G401 (cell line): ENCODE measurements around the gene SLC7A7. TPM values are rescaled to one million over a fixed set of nuclear protein-coding genes. Genes with fewer than 3 reads are reported as not detected.
"Not testable (repeated sequence)": the region's sequence is repeated elsewhere in the genome, so short reads cannot be mapped to it uniquely, and the experiment has no call there.

ENCODE experiments used
- DNase-seq: peaks from one replicate; pipeline ENCODE4 v3.0.0-alpha.2; 2015; ENCODE audit warnings: low spot score
- in situ Hi-C: cut with HindIII; loops from 2 replicates; pipeline ENCODE4 v1.10.0; 2016; ENCODE audit warnings: low sequenced_read_pairs, mixed read lengths
- total RNA-seq: library from RNA; depleted of rRNA; stranded (reverse); fragments of >200 nt; shearing (Covaris generic); gene quantifications from 2 replicates; pipeline ENCODE4 v1.2.3, GENCODE V29; 2014

The SLC7A7 gene
- total RNA-seq, 1 experiment from 2014 or later, result 28.1 TPM

DNA sequence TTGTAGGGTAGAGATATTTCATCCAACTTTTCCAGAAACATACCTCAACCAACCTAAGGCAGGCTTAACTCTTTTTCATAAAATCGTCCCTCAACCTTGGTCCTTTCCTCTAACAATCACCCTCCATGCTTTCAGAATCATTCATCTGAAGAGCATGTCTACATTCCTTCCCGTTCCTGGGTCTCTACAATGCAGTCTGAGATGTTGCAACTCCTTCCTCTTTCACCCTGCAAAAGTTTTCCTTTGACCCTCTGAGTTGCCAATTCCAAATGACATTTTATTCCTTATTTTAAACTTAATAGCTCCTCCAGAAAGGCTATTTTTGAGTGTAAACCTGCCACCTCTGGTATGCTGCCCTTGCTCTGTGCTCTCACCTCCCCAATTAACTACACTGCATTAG, 16.7 kb downstream of the SLC7A7 start:
- DNase-seq, result no peak
- in situ Hi-C loops, result no loop called here

DNA sequence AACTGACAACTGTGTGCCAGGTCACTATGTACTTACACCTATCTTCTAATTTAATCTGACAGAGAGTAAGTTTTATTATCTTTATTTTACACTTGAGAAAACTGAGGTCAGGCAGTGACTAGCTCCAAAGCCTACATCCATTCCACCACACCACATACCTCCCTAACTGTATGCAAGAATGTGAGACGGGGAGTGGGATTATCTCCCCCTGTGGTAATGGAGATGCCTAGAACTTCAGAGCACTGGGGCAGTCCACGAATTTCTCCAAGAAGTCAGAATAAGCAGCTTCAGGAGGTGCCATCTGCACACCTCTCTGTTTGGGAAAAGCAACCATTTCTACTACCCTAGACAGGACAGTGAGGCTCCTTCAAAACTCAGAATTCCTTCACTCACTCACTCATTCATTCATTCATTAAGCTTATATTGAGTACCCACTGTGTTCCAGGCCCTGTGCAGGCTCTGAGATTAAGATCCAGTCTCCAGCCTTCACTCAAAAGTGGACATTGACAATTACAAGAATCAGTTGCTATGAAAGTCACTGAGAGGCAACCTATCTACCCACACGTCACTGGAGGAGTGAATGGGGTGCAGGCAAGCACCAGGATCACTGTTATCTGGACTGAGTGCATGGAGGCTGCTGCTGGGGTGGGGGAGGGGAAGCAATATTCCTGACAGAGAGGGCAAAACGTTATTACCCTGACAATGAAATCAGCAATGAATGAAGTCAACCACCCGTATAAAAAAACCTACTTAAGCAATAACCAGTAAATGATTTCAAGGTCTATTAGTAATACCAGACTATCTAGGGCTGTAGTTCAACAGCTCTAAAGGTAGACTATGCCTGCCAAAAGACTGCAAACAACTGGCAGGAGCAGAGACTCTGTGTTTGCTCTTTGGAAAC, 18.0 kb downstream of the SLC7A7 start:
- in situ Hi-C loops, result no loop called here
- DNase-seq, result no peak

DNA sequence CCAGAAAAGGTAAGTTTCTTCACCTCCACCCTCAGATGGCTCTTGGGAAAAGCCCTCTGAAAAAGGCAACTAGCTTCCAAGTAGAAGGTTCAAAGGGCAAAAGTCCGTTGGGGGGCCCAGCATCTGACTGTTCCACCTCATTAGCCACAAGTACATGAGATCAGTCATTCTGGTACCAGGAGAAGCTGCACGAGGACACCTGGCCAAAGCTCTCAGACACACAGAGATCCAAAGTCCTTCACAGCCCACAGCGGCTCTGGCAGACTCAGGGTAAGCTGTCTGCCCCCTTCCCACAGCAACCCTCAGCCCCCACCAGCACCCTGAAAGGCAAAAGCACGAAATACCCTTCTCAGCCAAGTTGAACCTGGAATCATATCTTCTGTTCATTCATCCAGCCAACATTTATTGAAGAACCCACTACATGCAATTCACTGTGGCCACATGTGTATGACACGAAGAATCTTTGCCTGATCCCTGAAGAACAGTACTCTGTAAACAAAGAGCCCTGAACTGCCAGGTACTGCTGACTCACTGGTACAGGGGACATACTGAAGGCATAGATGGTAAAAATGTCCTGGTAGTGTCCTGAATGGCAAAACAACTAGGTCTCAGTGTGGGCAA, 19.0 kb downstream of the SLC7A7 start:
- in situ Hi-C loops, result no loop called here
- DNase-seq, result no peak

DNA sequence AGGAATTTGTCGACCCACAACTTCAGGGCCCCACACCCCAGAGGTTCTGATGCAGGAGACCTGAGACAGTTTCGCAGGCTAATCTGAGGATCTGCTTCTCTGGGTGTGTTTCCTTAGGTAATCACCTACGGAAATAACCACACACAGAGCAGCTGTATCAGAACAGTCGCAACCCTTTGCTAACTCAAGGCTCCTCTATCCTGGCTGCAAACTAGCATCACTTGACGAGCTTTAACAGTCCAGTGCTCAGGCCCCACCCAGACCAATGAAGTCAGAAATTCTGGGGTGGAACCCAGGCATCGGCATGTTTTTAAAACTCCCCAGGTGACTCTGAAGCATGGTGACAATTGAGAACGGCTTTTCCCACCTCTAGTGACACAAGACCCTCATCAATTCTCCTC, 20.7 kb downstream of the SLC7A7 start:
- DNase-seq, result no peak
- in situ Hi-C loops, result no loop called here

DNA sequence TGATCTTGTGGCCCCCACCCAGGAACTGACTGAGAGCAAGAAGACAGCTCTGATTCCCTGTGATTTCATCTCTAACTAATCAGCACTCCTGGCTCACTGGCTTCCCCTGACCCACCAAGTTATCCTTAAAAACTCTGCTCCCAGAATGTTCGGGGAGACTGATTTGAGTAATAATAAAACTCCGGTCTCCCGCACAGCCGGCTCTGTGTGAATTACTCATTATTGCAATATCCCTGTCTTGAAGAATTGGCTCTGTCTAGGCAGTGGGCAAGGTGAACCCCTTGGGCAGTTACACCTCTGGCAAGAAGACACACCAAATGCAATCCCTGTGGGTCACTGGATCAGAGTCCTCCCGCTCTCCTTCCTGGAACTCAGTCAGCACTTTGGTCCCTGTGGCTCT, 21.3 kb downstream of the SLC7A7 start:
- in situ Hi-C loops, result no loop called here
- no peak for DNase-seq

DNA sequence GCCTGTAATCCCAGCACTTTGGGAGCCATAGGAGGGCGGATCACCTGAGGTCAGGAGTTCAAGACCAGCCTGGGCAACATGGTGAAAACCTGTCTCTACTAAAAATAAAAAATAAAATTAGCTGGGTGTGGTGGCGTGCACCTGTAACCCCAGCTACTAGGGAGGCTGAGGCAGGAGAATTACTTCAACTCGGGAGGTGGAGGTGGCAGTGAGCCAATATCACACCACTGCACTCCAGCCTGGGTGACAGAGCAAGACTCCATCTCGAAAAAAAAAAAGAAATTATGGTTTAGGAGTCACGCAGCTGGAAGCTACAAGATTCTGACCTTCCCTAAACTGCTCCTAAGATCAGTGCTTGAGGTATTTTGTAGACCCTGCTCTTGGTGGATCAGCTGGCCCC, 21.7 kb downstream of the SLC7A7 start:
- in situ Hi-C loops, DNase-seq: not testable (repeated sequence)

DNA sequence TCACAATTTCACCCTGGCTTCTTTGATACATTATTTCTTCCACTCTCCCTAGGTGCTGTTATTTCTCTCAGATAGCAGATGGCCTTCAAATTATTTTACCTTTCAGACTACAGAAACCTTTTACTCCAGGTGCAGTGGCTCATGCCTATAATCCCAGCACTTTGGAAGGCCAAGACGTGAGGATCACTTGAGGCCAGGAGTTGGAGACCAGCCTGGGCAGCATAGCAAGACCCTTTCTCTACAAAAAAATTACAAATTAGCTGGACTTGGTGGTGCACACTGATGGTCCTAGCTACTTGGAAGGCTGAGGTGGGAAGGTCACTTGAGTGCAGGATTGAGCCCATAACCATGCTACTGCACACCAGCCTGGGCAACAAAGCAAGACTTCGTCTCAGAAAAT, 23.1 kb downstream of the SLC7A7 start:
- in situ Hi-C loops, result no loop called here
- no peak for DNase-seq

DNA sequence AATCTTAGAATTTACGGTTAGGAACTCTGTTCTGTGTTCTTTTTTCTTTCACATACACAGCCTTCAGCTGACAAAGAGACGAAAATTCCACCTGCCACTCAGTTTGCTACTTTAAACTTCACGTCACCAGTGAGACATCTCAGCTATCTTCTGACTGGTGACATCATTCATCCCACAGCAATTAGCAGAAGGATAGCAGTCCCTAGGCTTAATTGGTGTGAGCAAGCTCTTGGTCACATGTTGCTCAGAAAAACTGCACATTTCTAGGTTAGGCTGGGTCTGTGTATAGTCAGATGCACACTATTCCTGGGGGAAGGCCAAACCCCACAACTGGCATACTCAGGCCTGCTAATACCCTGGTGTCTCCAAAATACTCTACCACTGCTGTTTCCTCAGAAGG, 23.9 kb downstream of the SLC7A7 start:
- DNase-seq, result no peak
- in situ Hi-C loops, result no loop called here

DNA sequence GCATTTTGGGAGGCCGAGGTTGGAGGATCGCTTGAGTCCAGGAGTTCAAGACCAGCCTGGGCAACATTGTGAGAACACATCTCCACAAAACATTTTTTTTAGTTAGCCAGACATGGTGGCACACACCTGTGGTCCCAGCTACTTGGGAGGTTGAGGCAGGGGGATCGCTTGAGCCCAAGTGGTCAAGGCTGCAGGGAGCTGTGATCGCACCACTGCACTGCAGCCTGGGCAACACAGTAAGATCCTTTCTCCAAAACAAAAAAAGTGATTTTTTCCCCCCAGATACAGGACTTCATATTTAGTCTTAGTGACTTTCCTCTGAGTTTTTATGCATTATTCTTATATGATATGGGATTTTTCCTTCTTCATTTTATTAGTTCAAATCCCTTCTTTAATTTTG, 28.6 kb downstream of the SLC7A7 start:
- in situ Hi-C loops, result no loop called here
- no peak for DNase-seq

DNA sequence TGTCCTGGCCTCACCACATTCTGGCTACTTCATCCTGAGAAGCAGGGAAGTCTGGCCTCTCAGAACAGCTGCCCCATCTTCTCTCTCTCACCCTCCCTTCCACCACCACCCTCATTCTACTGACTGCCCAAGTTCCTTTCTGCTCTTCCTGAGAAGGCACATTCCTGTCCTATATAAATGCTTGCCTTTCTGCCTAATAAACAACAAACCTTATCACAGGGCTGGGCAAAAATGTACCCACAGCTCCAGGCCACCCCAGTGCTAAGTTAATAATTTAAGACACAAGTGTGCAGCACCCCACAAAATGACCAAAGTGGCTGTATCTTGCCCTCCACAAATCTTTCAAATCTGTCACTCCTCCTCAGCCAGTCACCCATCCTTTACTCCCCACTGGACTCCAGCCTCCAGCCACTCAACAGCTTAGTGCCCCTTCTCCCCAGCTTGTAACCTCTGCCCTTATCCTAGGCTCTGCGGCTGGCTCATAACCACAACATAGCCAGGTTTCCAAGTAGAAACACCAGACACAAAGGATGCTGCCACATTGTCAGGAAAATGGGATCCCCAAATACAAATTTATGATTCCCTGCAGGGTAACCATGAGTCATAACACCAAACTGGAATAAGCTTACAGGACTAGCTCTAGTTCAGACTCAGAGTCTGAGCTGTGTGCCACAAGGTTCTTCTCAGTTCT, 33.8 kb downstream of the SLC7A7 start:
- in situ Hi-C loops, result no loop called here
- DNase-seq, result no peak

DNA sequence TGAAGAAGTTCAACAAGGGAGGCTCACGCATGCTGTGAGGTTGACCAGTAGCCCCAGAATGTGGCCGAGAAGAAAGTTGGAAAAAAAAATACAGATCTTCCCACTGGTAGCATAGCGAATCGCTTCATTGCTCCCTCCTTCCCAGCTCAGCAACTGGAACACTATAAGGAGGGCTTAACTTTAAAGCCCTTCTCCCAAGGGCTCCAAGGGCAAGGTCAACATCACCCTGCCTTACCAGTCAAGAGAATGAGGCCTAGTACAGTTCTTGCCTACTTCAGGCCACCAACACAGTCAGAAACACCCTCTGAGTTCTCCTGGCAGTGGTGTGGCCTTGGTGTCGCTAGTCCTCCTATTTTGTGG, 34.3 kb downstream of the SLC7A7 start:
- in situ Hi-C loops, result no loop called here
- DNase-seq, result no peak

DNA sequence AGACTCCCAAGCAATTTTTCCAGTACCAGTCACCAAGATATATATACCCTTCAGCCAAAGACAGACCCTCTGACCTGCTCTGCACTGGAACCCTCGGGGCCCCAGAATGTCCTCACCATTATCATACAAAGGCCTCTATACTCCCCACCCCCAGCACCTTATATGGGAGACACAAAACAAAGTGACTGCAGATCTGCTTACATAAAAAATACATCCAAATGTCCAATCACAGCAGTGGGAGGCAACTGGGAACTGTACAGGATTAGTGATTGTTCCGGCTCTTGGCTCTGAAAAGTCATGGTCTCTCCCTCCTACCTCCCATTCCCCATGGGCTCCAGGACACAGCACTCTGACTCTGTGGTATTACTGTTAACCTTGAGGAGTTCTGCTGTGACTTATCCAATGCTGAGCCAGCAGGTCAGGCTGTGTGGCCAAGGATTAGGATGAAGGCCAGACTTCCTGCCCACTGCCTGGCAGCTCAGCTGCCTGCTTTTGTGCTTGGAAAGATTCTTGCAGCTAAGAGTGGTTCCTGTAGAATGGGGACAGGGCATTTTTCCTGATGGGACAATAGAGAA, 35.0 kb downstream of the SLC7A7 start:
- in situ Hi-C loops, result no loop called here
- no peak for DNase-seq

DNA sequence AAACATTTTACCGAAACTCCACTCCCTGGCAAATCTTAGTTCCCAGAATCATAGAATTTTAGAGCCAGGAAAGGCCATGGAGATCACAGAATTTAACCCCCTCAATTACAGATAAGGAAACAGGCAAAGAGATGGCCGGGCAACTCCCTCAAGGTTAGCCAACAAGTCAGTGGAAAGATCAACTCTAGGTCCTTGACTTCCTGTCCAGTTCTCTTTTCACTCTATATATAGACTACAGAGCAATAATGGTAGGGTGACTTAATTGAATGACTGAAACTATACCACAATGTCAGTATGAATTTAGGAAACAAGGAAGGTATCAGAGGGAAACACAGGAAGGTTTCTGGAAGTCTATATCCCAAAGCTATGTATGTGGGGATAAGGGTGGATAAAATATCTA, 37.2 kb downstream of the SLC7A7 start:
- DNase-seq, result no peak
- in situ Hi-C loops, result no loop called here

DNA sequence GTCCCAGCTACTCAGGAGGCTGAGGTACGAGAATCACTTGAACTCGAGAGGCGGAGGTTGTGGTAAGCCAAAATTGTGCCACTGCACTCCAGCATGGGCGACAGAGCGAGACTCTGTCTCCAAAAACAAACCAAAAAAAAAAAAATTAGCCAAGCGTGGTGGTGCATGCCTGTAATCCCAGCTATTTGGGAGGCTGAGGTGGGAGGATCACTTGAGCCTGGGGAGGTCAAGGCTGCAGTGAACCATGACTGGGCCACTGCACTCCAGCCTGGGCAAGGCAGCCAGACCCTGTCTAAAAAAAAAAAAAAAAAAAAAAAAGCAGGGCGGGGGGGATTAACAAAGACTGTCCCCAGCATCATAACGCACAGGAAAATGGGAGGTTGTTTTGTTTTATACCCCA, 38.4 kb downstream of the SLC7A7 start:
- DNase-seq, in situ Hi-C loops: not testable (repeated sequence)

DNA sequence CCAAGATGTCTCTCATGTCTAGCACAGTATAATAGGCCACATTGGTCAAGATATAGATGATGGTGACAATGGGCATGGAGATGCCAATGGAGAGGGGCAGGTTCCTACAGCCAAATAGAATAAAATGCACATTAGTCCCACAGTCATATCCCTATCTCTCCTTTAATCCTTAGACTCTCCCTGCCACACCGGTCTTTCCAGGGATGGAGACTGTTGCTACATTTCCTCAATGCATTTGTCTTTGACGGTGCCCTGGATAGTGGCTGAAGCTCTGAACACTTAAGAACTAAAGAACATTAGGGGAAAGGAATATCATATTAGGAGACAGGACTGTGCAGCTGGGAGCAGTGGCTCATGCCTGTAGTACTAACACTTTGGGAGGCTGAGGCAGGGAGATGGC, 39.0 kb downstream of the SLC7A7 start:
- DNase-seq, result no peak
- in situ Hi-C loops, result no loop called here

DNA sequence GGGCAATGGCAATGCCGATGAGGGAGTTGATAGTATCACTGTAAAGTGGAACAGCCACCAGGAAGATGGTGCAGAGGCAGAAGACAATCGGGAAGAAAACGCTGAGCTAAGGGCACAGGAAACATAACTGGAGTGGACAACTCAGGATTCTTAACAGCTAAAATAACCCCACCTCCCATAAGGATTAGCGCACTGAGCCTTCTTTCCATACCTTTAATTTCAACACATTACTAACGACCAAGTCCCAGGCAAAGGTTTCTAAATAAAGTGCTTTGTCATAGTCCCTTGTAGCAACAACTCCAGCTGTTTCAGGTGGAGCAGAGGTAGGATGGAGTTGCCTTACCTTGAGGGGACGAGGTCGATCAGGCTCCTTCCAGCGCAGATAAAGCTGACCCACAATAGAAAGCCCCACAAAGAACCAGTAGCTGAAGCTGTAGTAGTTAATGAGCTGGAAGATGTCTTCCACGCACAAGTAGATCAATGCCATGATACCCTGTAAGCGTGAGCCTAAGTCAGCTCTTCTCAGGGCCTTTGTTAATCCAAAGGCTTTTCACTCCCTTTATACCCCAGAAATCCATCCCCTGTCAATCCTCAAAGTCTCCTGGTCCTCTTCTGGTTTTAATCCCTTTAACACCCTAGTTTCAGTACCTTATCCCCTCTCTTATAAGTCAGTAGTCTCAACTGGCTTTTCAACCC, 41.1 kb downstream of the SLC7A7 start:
- DNase-seq, result no peak
- in situ Hi-C loops, result no loop called here

DNA sequence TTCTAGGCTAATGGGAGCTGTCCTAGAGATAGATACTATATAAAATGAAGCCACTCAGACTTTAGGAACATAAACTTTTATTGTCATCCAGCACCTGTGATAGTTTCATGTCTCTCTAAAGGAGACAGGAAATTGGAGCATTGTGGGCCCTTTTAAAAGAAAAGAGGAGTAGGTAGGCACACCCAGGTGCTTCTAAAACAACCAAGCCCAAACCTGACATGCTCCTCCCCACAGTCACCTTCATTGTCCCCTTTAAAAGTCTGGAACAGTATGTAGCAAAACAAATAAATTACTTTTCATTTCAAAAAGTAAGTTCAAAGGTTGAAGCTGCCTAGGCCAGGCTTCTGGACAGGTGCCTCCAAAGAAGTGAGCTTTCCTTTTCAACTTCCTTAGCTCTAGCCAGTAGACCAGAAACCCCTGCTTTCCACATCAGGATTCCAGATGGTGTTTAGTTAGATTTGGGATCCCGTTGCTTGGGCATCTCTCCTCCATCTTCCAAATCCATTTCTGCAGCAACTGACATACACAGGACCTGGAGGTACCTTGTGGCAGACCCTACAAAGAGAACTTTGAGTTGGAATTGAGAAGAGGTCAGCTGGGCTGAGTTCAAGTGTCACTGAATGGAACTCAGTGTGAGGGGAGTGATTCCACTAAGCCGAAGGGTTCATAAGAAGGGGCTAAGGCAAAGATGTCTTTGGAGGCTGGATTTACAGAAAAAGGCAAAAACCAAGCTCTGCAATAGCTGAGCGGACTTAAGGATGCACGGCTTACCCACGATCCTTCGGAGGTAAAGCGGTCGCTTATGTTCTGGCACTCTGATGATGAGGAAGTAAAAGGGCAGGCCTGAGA, 41.8 kb downstream of the SLC7A7 start:
- in situ Hi-C loops, result no loop called here
- DNase-seq, result no peak

DNA sequence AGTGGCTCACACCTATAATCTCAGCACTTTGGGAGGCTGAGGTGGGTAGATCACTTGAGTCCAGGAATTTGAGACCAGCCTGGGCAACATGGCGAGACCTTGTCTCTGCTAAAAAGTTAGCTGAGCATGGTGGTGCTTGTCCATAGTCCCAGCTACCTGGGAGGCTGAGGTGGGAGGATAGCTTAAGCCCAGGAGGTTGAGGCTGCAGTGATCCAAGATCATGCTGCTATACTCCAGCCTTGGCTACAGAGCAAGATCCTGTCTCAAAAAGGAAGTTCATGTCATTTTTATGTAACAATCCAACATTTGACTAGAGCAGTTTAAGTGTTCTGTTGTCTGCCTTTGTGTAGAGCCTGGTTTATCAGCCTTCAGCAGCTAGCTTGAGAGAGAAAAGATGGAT, 42.5 kb downstream of the SLC7A7 start:
- in situ Hi-C loops, result no loop called here
- no peak for DNase-seq
